Naive B cell (primary cell): Measurements from ENCODE around the gene ICA1. TPM values are rescaled to one million over a fixed set of nuclear protein-coding genes. Genes with fewer than 3 reads are reported as not detected.

Experiments used
- ATAC-seq, 2 donors: fragments of 150-1000 bp; cut with Tn5 transposase; 2 replicates each; pipeline ENCODE4 v1.10.0; 2021; ENCODE audit warnings: low read depth in 2 of 2, mild to moderate bottlenecking in 2 of 2, moderate library complexity in 2 of 2
- DNase-seq: peaks from one replicate; pipeline ENCODE4 v3.0.0; 2022
- H3K27ac Mint-ChIP-seq, 6 donors: one replicate each; pipeline ENCODE4 v1.8.0; 2020 to 2022; ENCODE audit warnings: mild to moderate bottlenecking in 6 of 6, mixed read lengths in 6 of 6, moderate library complexity in 5 of 6, inconsistent platforms in 2 of 6
- H3K27me3 Mint-ChIP-seq, 3 donors: one replicate each; pipeline ENCODE4 v1.8.0; 2021 to 2022; ENCODE audit warnings: mixed read lengths in 3 of 3, mild to moderate bottlenecking in 1 of 3
- H3K36me3 Mint-ChIP-seq, 2 donors: one replicate each; pipeline ENCODE4 v1.8.0; 2020 to 2022; ENCODE audit warnings: mixed read lengths in 2 of 2, inconsistent platforms in 1 of 2, mild to moderate bottlenecking in 1 of 2
- H3K4me1 Mint-ChIP-seq, 3 donors: one replicate each; pipeline ENCODE4 v1.8.0; 2020 to 2022; ENCODE audit warnings: mixed read lengths in 3 of 3, inconsistent platforms in 1 of 3, mild to moderate bottlenecking in 1 of 3, moderate library complexity in 1 of 3
- H3K4me3 Mint-ChIP-seq, 8 donors: one replicate each; pipeline ENCODE4 v1.8.0; 2020 to 2022; ENCODE audit warnings: mild to moderate bottlenecking in 8 of 8, mixed read lengths in 8 of 8, moderate library complexity in 8 of 8, inconsistent platforms in 2 of 8
- H3K9me3 Mint-ChIP-seq, 7 donors: one replicate each; pipeline ENCODE4 v1.8.0; 2020 to 2022; ENCODE audit warnings: mixed read lengths in 7 of 7, mild to moderate bottlenecking in 5 of 7, inconsistent platforms in 2 of 7, moderate library complexity in 1 of 7
- polyA plus RNA-seq, 6 donors: library from polyadenylated mRNA; unstranded; fragments of 300-500 nt; fragmentation: Illumina TruSeq; gene quantifications; one replicate each; pipeline ENCODE4 v1.2.3, GENCODE V29; 2021; ENCODE audit warnings: low read depth in 6 of 6

Gene ICA1
- polyA plus RNA-seq, 6 donors from 2014 or later: 0.13 to 0.22 (median 0.19) TPM; not detected in 2

GRCh38 chr7:8197994-8198698, 63.8 kb downstream of the ICA1 start:
- Mint-ChIP-seq H3K36me3 (no peaks in the 10 kb centered on the region), H3K27ac (no peak overlapping the region), H3K9me3 (no peaks in the 10 kb centered on the region), H3K27me3 (peaks cover 0 to 5% (median 4%) of the 10 kb centered on the region in 3 donors), H3K4me1 (no peaks in the 10 kb centered on the region), H3K4me3 (no peak overlapping the region)
- no peak for DNase-seq
- no peak for ATAC-seq

- H3K4me3 Mint-ChIP-seq: no peak overlapping the region
- no peak overlapping the region for H3K27ac Mint-ChIP-seq
- H3K36me3 Mint-ChIP-seq: no peaks in the 10 kb centered on the region
- no peaks in the 10 kb centered on the region for H3K9me3 Mint-ChIP-seq
- peaks cover 0 to 7% (median 4%) of the 10 kb centered on the region in 3 donors for H3K4me1 Mint-ChIP-seq
- DNase-seq: no peak
- no peak for ATAC-seq
- peaks cover 0 to 8% (median 4%) of the 10 kb centered on the region in 3 donors for H3K27me3 Mint-ChIP-seq
Observed at GRCh38 chr7:8192897-8193296, 69.1 kb downstream of the ICA1 start.

DNA sequence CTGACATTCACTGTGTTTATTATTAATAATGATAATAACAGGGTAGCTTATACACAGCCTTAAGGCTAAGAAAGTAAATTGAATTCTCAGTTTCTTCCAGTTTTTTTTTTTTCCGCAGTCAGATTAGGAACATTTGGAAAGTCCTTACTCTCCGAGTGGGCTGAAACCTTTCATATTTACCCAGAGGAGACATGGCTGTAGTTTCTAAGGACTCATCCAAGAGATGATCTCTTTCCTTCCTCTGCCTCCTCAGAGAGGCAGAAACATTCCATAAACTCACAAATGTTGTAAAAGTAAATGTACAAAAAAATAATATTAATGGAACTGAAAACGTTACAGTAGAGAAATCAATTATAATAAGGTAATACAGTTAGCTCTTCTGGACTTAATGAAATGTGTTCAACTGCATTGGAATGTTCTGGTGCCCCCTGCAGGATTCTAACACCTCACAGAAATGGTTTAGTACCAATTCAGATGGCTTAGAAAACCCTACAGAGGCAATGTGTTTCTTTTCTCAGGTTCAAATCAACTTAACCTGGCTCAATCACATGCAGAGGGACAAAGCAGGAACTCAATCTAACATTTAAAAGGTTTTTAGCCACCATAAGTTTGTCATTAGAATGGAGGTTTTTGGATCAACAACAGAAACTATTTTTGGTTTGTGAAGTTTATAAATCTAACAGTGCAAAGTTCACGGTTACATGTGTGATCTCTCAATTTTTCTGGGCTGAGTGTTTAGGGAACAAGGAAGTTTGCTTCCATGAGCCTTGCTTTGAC, 71.7 kb downstream of the ICA1 start:
- Mint-ChIP-seq H3K36me3 (no peaks in the 10 kb centered on the region), H3K9me3 (peaks cover 0 to 5% (median 0%) of the 10 kb centered on the region in 7 donors), H3K4me3 (no peak overlapping the region), H3K27me3 (peaks cover 0 to 8% (median 0%) of the 10 kb centered on the region in 3 donors), H3K27ac (peak overlapping the region in 1 of 6 donors; percentile 59), H3K4me1 (peaks cover 14 to 21% (median 17%) of the 10 kb centered on the region in 3 donors)
- ATAC-seq: peak; percentile 67 to 80
- DNase-seq: peak; percentile 49

GRCh38 chr7:8189625-8190024, 72.3 kb downstream of the ICA1 start:
- ATAC-seq: no peak
- H3K27me3 Mint-ChIP-seq: peaks cover 0 to 8% (median 0%) of the 10 kb centered on the region in 3 donors
- no peak for DNase-seq
- no peak overlapping the region for H3K27ac Mint-ChIP-seq
- H3K36me3 Mint-ChIP-seq: no peaks in the 10 kb centered on the region
- no peak overlapping the region for H3K4me3 Mint-ChIP-seq
- peaks cover 20 to 26% (median 21%) of the 10 kb centered on the region in 3 donors for H3K4me1 Mint-ChIP-seq
- peaks cover 0 to 5% (median 0%) of the 10 kb centered on the region in 7 donors for H3K9me3 Mint-ChIP-seq

DNA sequence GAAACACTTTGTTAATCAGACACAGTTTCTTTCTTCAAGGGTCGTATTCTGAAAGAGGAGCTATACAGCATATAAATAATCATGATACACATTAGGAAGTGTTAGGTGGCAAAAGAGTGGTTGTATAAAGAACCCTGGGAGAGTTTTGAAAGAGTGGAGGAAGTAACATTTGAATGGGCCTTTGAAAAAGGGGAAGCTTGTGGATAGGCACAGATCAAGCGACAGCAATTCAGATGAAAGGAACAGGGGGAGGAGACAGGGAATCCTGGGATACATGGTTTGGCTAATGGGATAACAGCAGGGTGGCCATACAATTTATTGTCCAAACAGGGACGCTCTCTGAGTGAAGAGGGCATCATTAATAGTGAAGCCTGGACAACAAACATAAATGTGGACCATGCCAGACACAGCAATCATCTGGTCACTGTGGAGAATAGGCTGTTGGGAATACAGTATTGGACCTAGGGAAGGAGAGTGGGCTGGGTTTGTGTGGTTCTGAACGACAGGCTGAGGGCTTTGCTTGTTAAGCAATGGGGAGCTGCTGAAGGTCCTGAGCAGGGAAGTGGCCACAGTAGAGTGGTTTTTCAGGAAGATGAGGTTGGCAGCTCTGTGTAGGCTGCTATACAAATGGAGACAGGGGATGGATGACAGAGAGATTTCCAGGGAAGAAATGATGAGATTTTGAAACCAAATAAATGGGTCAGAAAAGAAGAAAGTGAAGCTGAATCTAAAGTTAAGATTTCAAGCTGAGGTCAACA, 75.9 kb downstream of the ICA1 start:
- DNase-seq (peak; percentile 12), ATAC-seq (peak; percentile 60 to 74)
- H3K4me3 Mint-ChIP-seq: peak overlapping the region in 3 of 8 donors; percentile 22 to 33 (median 32)
- H3K27me3 Mint-ChIP-seq: no peaks in the 10 kb centered on the region
- H3K4me1 Mint-ChIP-seq: peaks cover 25 to 26% (median 25%) of the 10 kb centered on the region in 3 donors
- no peaks in the 10 kb centered on the region for H3K36me3 Mint-ChIP-seq
- H3K27ac Mint-ChIP-seq: peak overlapping the region; percentile 4 to 91 (median 54)
- peaks cover 0 to 5% (median 0%) of the 10 kb centered on the region in 7 donors for H3K9me3 Mint-ChIP-seq

- peaks cover 0 to 5% (median 0%) of the 10 kb centered on the region in 7 donors for H3K9me3 Mint-ChIP-seq
- no peak overlapping the region for H3K4me3 Mint-ChIP-seq
- peak overlapping the region in 1 of 6 donors; percentile 15 for H3K27ac Mint-ChIP-seq
- H3K36me3 Mint-ChIP-seq: no peaks in the 10 kb centered on the region
- peaks cover 26 to 33% (median 30%) of the 10 kb centered on the region in 3 donors for H3K4me1 Mint-ChIP-seq
- no peak for ATAC-seq
- DNase-seq: no peak
- no peaks in the 10 kb centered on the region for H3K27me3 Mint-ChIP-seq
Observed at GRCh38 chr7:8184221-8184620, 77.7 kb downstream of the ICA1 start.

DNA sequence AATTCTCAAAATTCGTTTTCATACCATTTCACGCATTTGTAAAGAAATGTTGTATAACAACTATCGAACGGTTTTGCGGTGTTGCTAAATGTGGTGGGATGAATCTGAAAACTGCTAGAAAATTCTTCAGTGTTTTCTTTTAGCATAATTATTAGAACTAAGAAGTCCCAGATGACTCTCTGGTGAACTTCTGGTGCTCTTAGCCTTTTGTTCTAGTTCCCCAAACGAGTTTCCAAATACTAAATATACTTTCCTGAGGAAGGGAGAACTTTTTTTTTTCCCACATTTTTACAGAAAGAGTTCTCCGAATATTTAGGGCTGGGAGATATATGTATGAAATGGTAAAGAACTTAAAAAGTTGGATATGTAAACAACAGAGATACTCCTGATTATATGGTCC, 82.5 kb downstream of the ICA1 start:
- H3K9me3 Mint-ChIP-seq: peaks cover 0 to 4% (median 0%) of the 10 kb centered on the region in 7 donors
- peak overlapping the region in 1 of 8 donors; percentile 21 for H3K4me3 Mint-ChIP-seq
- H3K27ac Mint-ChIP-seq: peak overlapping the region in 3 of 6 donors; percentile 20 to 48 (median 38)
- no peak for ATAC-seq
- DNase-seq: no peak
- H3K36me3 Mint-ChIP-seq: no peaks in the 10 kb centered on the region
- H3K4me1 Mint-ChIP-seq: peaks cover 38 to 55% (median 49%) of the 10 kb centered on the region in 3 donors
- H3K27me3 Mint-ChIP-seq: no peaks in the 10 kb centered on the region

- H3K27me3 Mint-ChIP-seq: no peaks in the 10 kb centered on the region
- H3K27ac Mint-ChIP-seq: peak overlapping the region in 4 of 6 donors; percentile 86 to 95 (median 89)
- peaks cover 40 to 63% (median 50%) of the 10 kb centered on the region in 3 donors for H3K4me1 Mint-ChIP-seq
- H3K4me3 Mint-ChIP-seq: peak overlapping the region in 6 of 8 donors; percentile 23 to 69 (median 39)
- peaks cover 0 to 4% (median 0%) of the 10 kb centered on the region in 7 donors for H3K9me3 Mint-ChIP-seq
- ATAC-seq (no peak), DNase-seq (no peak)
- H3K36me3 Mint-ChIP-seq: no peaks in the 10 kb centered on the region
Observed at GRCh38 chr7:8178353-8178752, 83.6 kb downstream of the ICA1 start.

DNA sequence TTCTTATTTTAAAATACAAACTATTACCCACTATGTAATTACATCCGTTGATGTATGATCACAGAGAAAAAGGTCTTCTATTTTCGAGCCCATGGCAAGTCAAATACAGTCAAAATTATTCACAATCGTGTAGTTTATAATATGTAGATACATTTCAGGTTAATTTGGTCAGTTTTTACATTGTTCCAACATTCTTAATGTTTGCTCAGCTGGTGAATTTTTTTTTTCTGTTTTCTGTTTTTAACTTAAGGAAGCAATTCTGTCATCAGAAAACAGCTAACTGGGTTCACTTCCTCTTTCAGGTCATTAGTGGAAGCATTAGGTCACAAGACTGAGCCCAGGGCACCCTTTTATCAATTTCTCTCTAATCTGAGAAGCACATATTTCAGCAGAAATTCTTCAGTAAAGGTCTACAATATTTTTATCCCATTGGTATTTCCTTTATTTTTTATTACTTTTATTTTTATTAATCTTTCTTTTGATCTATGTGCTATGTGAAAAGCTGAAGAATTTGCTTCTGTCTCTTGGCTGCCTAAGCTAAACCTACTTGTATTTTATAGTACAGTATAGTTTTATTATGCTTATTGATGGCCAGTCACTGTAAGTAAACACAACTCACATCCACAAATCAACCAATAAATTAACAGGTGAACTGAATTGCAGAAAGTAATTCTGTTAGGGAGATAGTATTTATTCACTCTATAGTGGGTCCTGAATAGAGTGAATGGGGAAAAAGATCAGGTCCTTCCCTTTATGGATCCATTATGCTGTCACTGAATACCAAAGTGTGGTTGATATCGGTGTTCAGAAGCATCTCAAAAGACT, 84.6 kb downstream of the ICA1 start:
- Mint-ChIP-seq H3K4me3 (peak overlapping the region; percentile 54 to 91 (median 81)), H3K4me1 (peaks cover 40 to 63% (median 50%) of the 10 kb centered on the region in 3 donors), H3K9me3 (peaks cover 0 to 4% (median 0%) of the 10 kb centered on the region in 7 donors), H3K36me3 (no peaks in the 10 kb centered on the region), H3K27me3 (no peaks in the 10 kb centered on the region), H3K27ac (peak overlapping the region; percentile 9 to 98 (median 97))
- peak; percentile 70 to 76 for ATAC-seq
- DNase-seq: peak; percentile 64

DNA sequence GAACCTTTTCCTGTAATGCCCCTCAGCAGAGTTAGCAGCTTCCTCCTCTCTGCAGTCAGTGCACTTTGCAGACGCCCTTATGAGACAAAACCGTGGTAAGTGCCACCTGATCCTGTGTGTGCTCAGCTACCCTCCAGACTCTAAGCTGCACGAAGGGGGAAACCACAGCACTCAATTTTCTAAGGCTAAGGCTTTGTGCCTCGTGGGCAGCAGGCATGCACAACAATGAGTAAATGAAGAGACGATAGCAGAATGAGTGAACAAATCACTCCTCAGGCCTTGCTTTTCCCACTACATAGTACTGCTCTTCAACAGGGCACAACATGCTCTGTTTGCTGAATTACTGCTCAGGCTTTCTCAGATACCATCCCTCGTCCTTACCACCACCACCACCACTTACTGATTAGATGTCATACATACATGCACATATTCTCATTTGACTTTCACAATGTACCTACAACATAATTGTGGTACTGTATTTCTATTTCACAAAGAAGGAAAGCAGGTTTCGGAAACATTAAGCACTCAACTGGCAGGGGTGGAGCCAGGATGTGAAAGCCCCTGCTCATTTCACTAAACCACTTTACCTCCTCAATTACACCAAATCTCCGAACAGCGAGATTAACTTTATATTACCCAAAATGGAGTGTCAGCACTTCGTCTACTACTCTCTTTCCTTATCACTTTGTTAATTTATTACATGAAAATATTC, 85.4 kb downstream of the ICA1 start:
- peak; percentile 64 for DNase-seq
- Mint-ChIP-seq H3K4me1 (peaks cover 40 to 63% (median 50%) of the 10 kb centered on the region in 3 donors), H3K27me3 (no peaks in the 10 kb centered on the region), H3K4me3 (peak overlapping the region; percentile 54 to 91 (median 81)), H3K9me3 (peaks cover 0 to 4% (median 0%) of the 10 kb centered on the region in 7 donors), H3K36me3 (no peaks in the 10 kb centered on the region), H3K27ac (peak overlapping the region; percentile 9 to 98 (median 97))
- ATAC-seq: peak; percentile 80

- DNase-seq: no peak
- Mint-ChIP-seq H3K9me3 (peaks cover 0 to 4% (median 0%) of the 10 kb centered on the region in 7 donors), H3K4me1 (peaks cover 40 to 63% (median 50%) of the 10 kb centered on the region in 3 donors)
Observed at GRCh38 chr7:8175929-8176369, 86.0 kb downstream of the ICA1 start.

More at GRCh38 chr7:8175929-8176369, 86.0 kb downstream of the ICA1 start:
- Mint-ChIP-seq H3K36me3 (no peaks in the 10 kb centered on the region), H3K4me3 (peak overlapping the region; percentile 54 to 91 (median 81)), H3K27ac (peak overlapping the region; percentile 9 to 98 (median 97)), H3K27me3 (no peaks in the 10 kb centered on the region)
- no peak for ATAC-seq
